Hepatocyte (in vitro differentiated cells): ENCODE data around the gene PCDHA10. TPM values are rescaled to one million over a fixed set of nuclear protein-coding genes. Genes with fewer than 3 reads are reported as not detected.

Experiments used
- DNase-seq: peaks from one replicate; pipeline ENCODE4 v3.0.0-alpha.2; 2016; ENCODE audit warnings: low spot score
- H2AFZ ChIP-seq: fragments of 200-600 bp; sonication (generic); 2 replicates; pipeline ENCODE4 v1.6.0; 2016; ENCODE audit warnings: antibody characterized with exemption, mild to moderate bottlenecking
- H3K27ac ChIP-seq: fragments of 200-600 bp; sonication (generic); 2 replicates; pipeline ENCODE4 v1.5.1; 2016; ENCODE audit warnings: mild to moderate bottlenecking
- H3K27me3 ChIP-seq: fragments of 200-600 bp; sonication (generic); 2 replicates; pipeline ENCODE4 v1.6.1; 2016
- H3K36me3 ChIP-seq: fragments of 200-600 bp; sonication (generic); replicated peaks from 2 replicates; pipeline ENCODE4 v1.5.1; 2016; ENCODE audit warnings: low read depth; ENCODE audit not compliant: insufficient read depth
- H3K4me1 ChIP-seq: fragments of 200-600 bp; sonication (generic); 2 replicates; pipeline ENCODE4 v1.5.1; 2016; ENCODE audit warnings: mild to moderate bottlenecking, moderate library complexity; ENCODE audit not compliant: insufficient read depth
- H3K4me2 ChIP-seq: fragments of 200-600 bp; sonication (generic); 2 replicates; pipeline ENCODE4 v1.6.0; 2016
- H3K4me3 ChIP-seq: fragments of 200-600 bp; sonication (generic); 2 replicates; pipeline ENCODE4 v1.5.1; 2016; ENCODE audit warnings: mild to moderate bottlenecking
- H3K79me2 ChIP-seq: fragments of 200-600 bp; sonication (generic); 2 replicates; pipeline ENCODE4 v1.6.0; 2017; ENCODE audit warnings: mild to moderate bottlenecking
- H3K9me2 ChIP-seq: fragments of 200-600 bp; sonication (generic); replicated peaks from 2 replicates; pipeline ENCODE4 v1.6.0; 2017; ENCODE audit warnings: mild to moderate bottlenecking; ENCODE audit not compliant: insufficient read depth
- H3K9me3 ChIP-seq: fragments of 200-600 bp; sonication (generic); 2 replicates; pipeline ENCODE4 v1.5.1; 2016; ENCODE audit warnings: low read depth, mild to moderate bottlenecking
- H4K20me1 ChIP-seq: fragments of 200-600 bp; sonication (generic); 2 replicates; pipeline ENCODE4 v1.6.0; 2016; ENCODE audit warnings: mild to moderate bottlenecking; ENCODE audit not compliant: insufficient read depth, poor library complexity, severe bottlenecking
- CTCF ChIP-seq: fragments of 200-600 bp; sonication (generic); IDR thresholded peaks from 2 replicates; pipeline ENCODE4 v1.5.1; 2016; ENCODE audit warnings: antibody characterized with exemption, mild to moderate bottlenecking; ENCODE audit not compliant: poor library complexity
- EZH2 ChIP-seq: fragments of 200-600 bp; sonication (generic); IDR thresholded peaks from 2 replicates; pipeline ENCODE4 v1.6.1; 2016; ENCODE audit warnings: antibody characterized with exemption, mild to moderate bottlenecking, borderline replicate concordance
- EZH2phosphoT487 ChIP-seq: fragments of 200-600 bp; sonication (generic); IDR thresholded peaks from one replicate; pipeline ENCODE4 v1.6.1; 2018; ENCODE audit warnings: antibody characterized with exemption, mild to moderate bottlenecking, low read depth, moderate library complexity; ENCODE audit not compliant: unreplicated experiment, severe bottlenecking
- WGBS: methylation state at CpG from one replicate; pipeline ENCODE4 v1.1.6; 2016; ENCODE audit warnings: low lambda C conversion rate; ENCODE audit errors: missing lambda C conversion rate; 5-methylcytosine and 5-hydroxymethylcytosine counted together
- polyA plus RNA-seq: library from polyadenylated mRNA; unstranded; fragments of >200 nt; fragmentation: Nextera tagmentation; extraction: Ambion mirVana; gene quantifications from 2 replicates; pipeline ENCODE4 v1.2.1, GENCODE V29; 2016
- total RNA-seq: library from RNA; depleted of rRNA; stranded (reverse); fragments of >200 nt; gene quantifications from 2 replicates; pipeline ENCODE4 v1.2.3, GENCODE V29; 2014

Gene PCDHA10
- total and polyA plus RNA-seq, 2 experiments from 2014 or later, result 7.7 to 9.7 TPM

- no peaks in the 10 kb centered on the region for H3K9me3 ChIP-seq
- peaks cover 4% of the 10 kb centered on the region for H4K20me1 ChIP-seq
- WGBS, result 100% methylated on average over 1 of the region's 1 CpG
- H3K9me2 ChIP-seq, result no peaks in the 10 kb centered on the region
- H3K4me3 ChIP-seq, result no peak overlapping the region
- no peaks in the 10 kb centered on the region for H3K36me3 ChIP-seq
- DNase-seq, result no peak
- no peak overlapping the region for H2AFZ ChIP-seq
- TF ChIP-seq CTCF, result no peak
- no peak for TF ChIP-seq EZH2phosphoT487
- TF ChIP-seq EZH2, result no peak
- no peak overlapping the region for H3K4me2 ChIP-seq
- peaks cover 8% of the 10 kb centered on the region for H3K79me2 ChIP-seq
- no peaks in the 10 kb centered on the region for H3K4me1 ChIP-seq
- H3K27me3 ChIP-seq, result no peaks in the 10 kb centered on the region
- H3K27ac ChIP-seq, result no peak overlapping the region
Observed at GRCh38 chr5:140916325-140916724, 60.6 kb downstream of the PCDHA10 start.

Other genes with a start within 250 kb of the PCDHA10 start
- gene CD14, start 222.7 kb upstream of the PCDHA10 start, total RNA-seq, result 0.84 and 2.3 TPM in 2 replicates
- 0.45 and 1.9 TPM in 2 replicates for gene CD14, start 222.7 kb upstream of the PCDHA10 start, polyA plus RNA-seq
- 10.0 and 25.8 TPM in 2 replicates for gene TMCO6, start 216.4 kb upstream of the PCDHA10 start, total RNA-seq
- gene TMCO6, start 216.4 kb upstream of the PCDHA10 start, polyA plus RNA-seq, result 9.3 and 13.1 TPM in 2 replicates
- 82.7 and 82.9 TPM in 2 replicates for gene NDUFA2, start 208.3 kb upstream of the PCDHA10 start, total RNA-seq
- 161 and 182 TPM in 2 replicates for gene NDUFA2, start 208.3 kb upstream of the PCDHA10 start, polyA plus RNA-seq
- 68.7 and 72.2 TPM in 2 replicates for gene IK, start 208.1 kb upstream of the PCDHA10 start, total RNA-seq
- gene IK, start 208.1 kb upstream of the PCDHA10 start, polyA plus RNA-seq, result 75.0 and 83.2 TPM in 2 replicates
- gene WDR55, start 191.0 kb upstream of the PCDHA10 start, total RNA-seq, result 21.2 and 21.4 TPM in 2 replicates
- gene WDR55, start 191.0 kb upstream of the PCDHA10 start, polyA plus RNA-seq, result 23.0 and 25.6 TPM in 2 replicates
- 0.36 and 1.3 TPM in 2 replicates for gene DND1, start 182.3 kb upstream of the PCDHA10 start, total RNA-seq
- gene DND1, start 182.3 kb upstream of the PCDHA10 start, polyA plus RNA-seq, result 0.52 and 0.85 TPM in 2 replicates
- gene HARS1, start 164.5 kb upstream of the PCDHA10 start, total RNA-seq, result 40.0 and 41.1 TPM in 2 replicates
- 56.6 and 58.8 TPM in 2 replicates for gene HARS1, start 164.5 kb upstream of the PCDHA10 start, polyA plus RNA-seq
- gene HARS2, start 164.4 kb upstream of the PCDHA10 start, total RNA-seq, result 22.8 and 26.9 TPM in 2 replicates
- gene HARS2, start 164.4 kb upstream of the PCDHA10 start, polyA plus RNA-seq, result 28.6 and 32.3 TPM in 2 replicates
- 37.7 and 40.9 TPM in 2 replicates for gene ZMAT2, start 155.4 kb upstream of the PCDHA10 start, total RNA-seq
- 29.5 and 47.6 TPM in 2 replicates for gene ZMAT2, start 155.4 kb upstream of the PCDHA10 start, polyA plus RNA-seq
- 0.04 TPM in 1 of 2 replicates, not detected in the other for gene PCDHA1, start 69.8 kb upstream of the PCDHA10 start, total RNA-seq
- gene PCDHA1, start 69.8 kb upstream of the PCDHA10 start, polyA plus RNA-seq, result not detected in 2 replicates
- gene PCDHA2, start 61.0 kb upstream of the PCDHA10 start, total RNA-seq, result 2.3 and 3.9 TPM in 2 replicates
- 2.0 and 2.6 TPM in 2 replicates for gene PCDHA2, start 61.0 kb upstream of the PCDHA10 start, polyA plus RNA-seq
- gene PCDHA3, start 54.8 kb upstream of the PCDHA10 start, total RNA-seq, result 0.84 and 1.1 TPM in 2 replicates
- 0.12 and 0.49 TPM in 2 replicates for gene PCDHA3, start 54.8 kb upstream of the PCDHA10 start, polyA plus RNA-seq
- 25.2 and 30.0 TPM in 2 replicates for gene PCDHA4, start 48.8 kb upstream of the PCDHA10 start, total RNA-seq
- gene PCDHA4, start 48.8 kb upstream of the PCDHA10 start, polyA plus RNA-seq, result 9.1 and 12.3 TPM in 2 replicates
- gene PCDHA5, start 34.3 kb upstream of the PCDHA10 start, total RNA-seq, result 2.2 and 2.5 TPM in 2 replicates
- 0.15 and 0.45 TPM in 2 replicates for gene PCDHA5, start 34.3 kb upstream of the PCDHA10 start, polyA plus RNA-seq
- gene PCDHA6, start 27.9 kb upstream of the PCDHA10 start, total RNA-seq, result 3.2 and 3.4 TPM in 2 replicates
- 0.27 and 0.38 TPM in 2 replicates for gene PCDHA6, start 27.9 kb upstream of the PCDHA10 start, polyA plus RNA-seq
- gene PCDHA7, start 21.6 kb upstream of the PCDHA10 start, total RNA-seq, result 1.7 and 3.3 TPM in 2 replicates
- gene PCDHA7, start 21.6 kb upstream of the PCDHA10 start, polyA plus RNA-seq, result 0.11 and 0.95 TPM in 2 replicates
- 1.6 and 1.9 TPM in 2 replicates for gene PCDHA8, start 14.7 kb upstream of the PCDHA10 start, total RNA-seq
- gene PCDHA8, start 14.7 kb upstream of the PCDHA10 start, polyA plus RNA-seq, result 0.13 and 0.44 TPM in 2 replicates
- 1.5 and 2.5 TPM in 2 replicates for gene PCDHA9, start 7.5 kb upstream of the PCDHA10 start, total RNA-seq
- gene PCDHA9, start 7.5 kb upstream of the PCDHA10 start, polyA plus RNA-seq, result 0.57 and 0.90 TPM in 2 replicates
- 1.8 and 4.5 TPM in 2 replicates for gene PCDHA11, start 13.1 kb downstream of the PCDHA10 start, total RNA-seq
- 2.5 TPM in 2 replicates for gene PCDHA11, start 13.1 kb downstream of the PCDHA10 start, polyA plus RNA-seq
- 18.7 TPM in 2 replicates for gene PCDHA12, start 19.4 kb downstream of the PCDHA10 start, total RNA-seq
- gene PCDHA12, start 19.4 kb downstream of the PCDHA10 start, polyA plus RNA-seq, result 7.2 and 7.8 TPM in 2 replicates
- gene PCDHA13, start 26.2 kb downstream of the PCDHA10 start, total RNA-seq, result 4.1 and 4.3 TPM in 2 replicates
- gene PCDHA13, start 26.2 kb downstream of the PCDHA10 start, polyA plus RNA-seq, result 0.27 and 1.2 TPM in 2 replicates
- 6.3 and 7.0 TPM in 2 replicates for gene PCDHAC1, start 70.4 kb downstream of the PCDHA10 start, total RNA-seq
- gene PCDHAC1, start 70.4 kb downstream of the PCDHA10 start, polyA plus RNA-seq, result 0.41 and 1.3 TPM in 2 replicates
- gene PCDHAC2, start 110.6 kb downstream of the PCDHA10 start, total RNA-seq, result 6.8 and 11.3 TPM in 2 replicates
- 5.4 and 6.4 TPM in 2 replicates for gene PCDHAC2, start 110.6 kb downstream of the PCDHA10 start, polyA plus RNA-seq
- 0.16 and 0.17 TPM in 2 replicates for gene PCDHB1, start 195.5 kb downstream of the PCDHA10 start, total RNA-seq
- gene PCDHB1, start 195.5 kb downstream of the PCDHA10 start, polyA plus RNA-seq, result not detected in 2 replicates
- gene PCDHB2, start 238.7 kb downstream of the PCDHA10 start, total RNA-seq, result 23.0 and 27.7 TPM in 2 replicates
- 27.3 and 29.4 TPM in 2 replicates for gene PCDHB2, start 238.7 kb downstream of the PCDHA10 start, polyA plus RNA-seq
- gene PCDHB3, start 244.6 kb downstream of the PCDHA10 start, total RNA-seq, result 3.8 and 4.1 TPM in 2 replicates
- 0.76 and 1.5 TPM in 2 replicates for gene PCDHB3, start 244.6 kb downstream of the PCDHA10 start, polyA plus RNA-seq